Caco-2 (cell line): ENCODE results near the gene MAPT. TPM values are rescaled to one million over a fixed set of nuclear protein-coding genes. Genes with fewer than 3 reads are reported as not detected.

Source experiments
- BruUV-seq: library from RNA; stranded (reverse); fragments of 400-500 nt; replicated peaks from 2 replicates; lab custom pipeline; 2021; lab: Mats Ljungman, UMichigan
- CTCF ChIA-PET: fragments of 300-600 bp; sonication (Branson Sonifier 250); formaldehyde crosslinking; loops from one replicate; lab custom pipeline; 2022; ENCODE audit warnings: antibody characterized with exemption; lab: Charles Lee
- POLR2A ChIA-PET: fragments of 300-600 bp; sonication (Branson Sonifier 250); formaldehyde crosslinking; loops from one replicate; lab custom pipeline; 2022; ENCODE audit warnings: antibody characterized with exemption; lab: Charles Lee
- DNase-seq, 2 experiments: peaks; one replicate each; pipeline versions ENCODE4 v3.0.0 to v3.0.0-alpha.2; 2020 to 2022
- H3K27me3 ChIP-seq: replicated peaks from 2 replicates; pipeline ENCODE4 v1.6.0; 2011; ENCODE audit warnings: low read length; ENCODE audit not compliant: control insufficient read depth, insufficient read depth
- H3K36me3 ChIP-seq: 2 replicates; pipeline ENCODE4 v1.5.1; 2011; ENCODE audit warnings: low read length; ENCODE audit not compliant: control insufficient read depth, insufficient read depth
- H3K4me1 ChIP-seq: fragments of 250-450 bp; sonication (Bioruptor Pico); 2 replicates; pipeline ENCODE4 v1.5.1; 2020; ENCODE audit warnings: mild to moderate bottlenecking
- H3K4me3 ChIP-seq: 2 replicates; pipeline ENCODE4 v1.5.1; 2011; ENCODE audit warnings: low read depth, mild to moderate bottlenecking, control low read depth, low read length
- H3K9me3 ChIP-seq: fragments of 250-450 bp; sonication (Bioruptor Pico); 2 replicates; pipeline ENCODE4 v1.5.1; 2020; ENCODE audit warnings: mild to moderate bottlenecking, moderate library complexity
- H3K27ac Mint-ChIP-seq: one replicate; pipeline ENCODE4 v1.8.0; 2022; ENCODE audit warnings: mixed read lengths; ENCODE audit not compliant: unreplicated experiment
- H3K27me3 Mint-ChIP-seq: one replicate; pipeline ENCODE4 v1.8.0; 2022; ENCODE audit warnings: mixed read lengths; ENCODE audit not compliant: insufficient read depth, unreplicated experiment
- H3K36me3 Mint-ChIP-seq: one replicate; pipeline ENCODE4 v1.8.0; 2022; ENCODE audit warnings: mild to moderate bottlenecking, mixed read lengths; ENCODE audit not compliant: insufficient read depth, unreplicated experiment
- H3K4me1 Mint-ChIP-seq: one replicate; pipeline ENCODE4 v1.8.0; 2022; ENCODE audit warnings: low read depth, mixed read lengths; ENCODE audit not compliant: unreplicated experiment
- H3K4me3 Mint-ChIP-seq: one replicate; pipeline ENCODE4 v1.8.0; 2022; ENCODE audit warnings: mild to moderate bottlenecking, moderate library complexity, mixed read lengths; ENCODE audit not compliant: unreplicated experiment
- H3K9me3 Mint-ChIP-seq: one replicate; pipeline ENCODE4 v1.8.0; 2022; ENCODE audit warnings: mixed read lengths; ENCODE audit not compliant: unreplicated experiment
- intact Hi-C: fragments of 100-400 bp; cut with micrococcal nuclease; formaldehyde crosslinking; loops from one replicate; pipeline ENCODE4 v1.10.0; 2022; ENCODE audit not compliant: unreplicated experiment
- total RNA-seq: library from RNA; stranded (reverse); gene quantifications from 2 replicates; pipeline ENCODE4 v1.2.3, GENCODE V29; 2022
- TF ChIP-seq, protein P1 (sequence below), 2 experiments: fragments of 200-600 bp in 1 of 2; IDR thresholded peaks; 1 replicate in 1 of 2; 2 replicates in 1 of 2; pipeline versions ENCODE4 v1.5.1 to v1.8.0; 2011 to 2022; ENCODE audit warnings: antibody characterized with exemption in 1 of 2, control low read depth in 1 of 2, inconsistent platforms in 1 of 2, low read depth in 1 of 2, low read length in 1 of 2, mild to moderate bottlenecking in 1 of 2, moderate library complexity in 1 of 2; ENCODE audit not compliant: insufficient read depth in 1 of 2, severe bottlenecking in 1 of 2, unreplicated experiment in 1 of 2

MAPT gene
- total RNA-seq, 1 experiment from 2014 or later: 0.95 TPM

- Histone ChIP-seq H3K36me3 (no peaks in the 10 kb centered on the region), H3K27me3 (no peaks in the 10 kb centered on the region), H3K4me3 (no peak overlapping the region), H3K9me3 (no peaks in the 10 kb centered on the region), H3K4me1 (no peaks in the 10 kb centered on the region)
- intact Hi-C loops: no loop called here
- BruUV-seq: no TSS peak
- H3K4me3 Mint-ChIP-seq: no peak overlapping the region
- TF ChIP-seq, protein P1, sequence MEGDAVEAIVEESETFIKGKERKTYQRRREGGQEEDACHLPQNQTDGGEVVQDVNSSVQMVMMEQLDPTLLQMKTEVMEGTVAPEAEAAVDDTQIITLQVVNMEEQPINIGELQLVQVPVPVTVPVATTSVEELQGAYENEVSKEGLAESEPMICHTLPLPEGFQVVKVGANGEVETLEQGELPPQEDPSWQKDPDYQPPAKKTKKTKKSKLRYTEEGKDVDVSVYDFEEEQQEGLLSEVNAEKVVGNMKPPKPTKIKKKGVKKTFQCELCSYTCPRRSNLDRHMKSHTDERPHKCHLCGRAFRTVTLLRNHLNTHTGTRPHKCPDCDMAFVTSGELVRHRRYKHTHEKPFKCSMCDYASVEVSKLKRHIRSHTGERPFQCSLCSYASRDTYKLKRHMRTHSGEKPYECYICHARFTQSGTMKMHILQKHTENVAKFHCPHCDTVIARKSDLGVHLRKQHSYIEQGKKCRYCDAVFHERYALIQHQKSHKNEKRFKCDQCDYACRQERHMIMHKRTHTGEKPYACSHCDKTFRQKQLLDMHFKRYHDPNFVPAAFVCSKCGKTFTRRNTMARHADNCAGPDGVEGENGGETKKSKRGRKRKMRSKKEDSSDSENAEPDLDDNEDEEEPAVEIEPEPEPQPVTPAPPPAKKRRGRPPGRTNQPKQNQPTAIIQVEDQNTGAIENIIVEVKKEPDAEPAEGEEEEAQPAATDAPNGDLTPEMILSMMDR (IDR thresholded peaks at IDR 0.05; ENCODE audit: insufficient read depth in 1 of 2, low read depth in 1 of 2, low read length in 1 of 2, severe bottlenecking in 1 of 2, unreplicated experiment in 1 of 2): no peak
- ChIA-PET CTCF (no interaction called here), POLR2A (no interaction called here)
- H3K9me3 Mint-ChIP-seq: no peaks in the 10 kb centered on the region
- no peaks in the 10 kb centered on the region for H3K27me3 Mint-ChIP-seq
- H3K4me1 Mint-ChIP-seq: no peaks in the 10 kb centered on the region
- H3K27ac Mint-ChIP-seq: no peak overlapping the region
- H3K36me3 Mint-ChIP-seq: no peaks in the 10 kb centered on the region
- DNase-seq: no peak
Observed at GRCh38 chr17:46011711-46012505, 117.6 kb downstream of the MAPT start.

DNA sequence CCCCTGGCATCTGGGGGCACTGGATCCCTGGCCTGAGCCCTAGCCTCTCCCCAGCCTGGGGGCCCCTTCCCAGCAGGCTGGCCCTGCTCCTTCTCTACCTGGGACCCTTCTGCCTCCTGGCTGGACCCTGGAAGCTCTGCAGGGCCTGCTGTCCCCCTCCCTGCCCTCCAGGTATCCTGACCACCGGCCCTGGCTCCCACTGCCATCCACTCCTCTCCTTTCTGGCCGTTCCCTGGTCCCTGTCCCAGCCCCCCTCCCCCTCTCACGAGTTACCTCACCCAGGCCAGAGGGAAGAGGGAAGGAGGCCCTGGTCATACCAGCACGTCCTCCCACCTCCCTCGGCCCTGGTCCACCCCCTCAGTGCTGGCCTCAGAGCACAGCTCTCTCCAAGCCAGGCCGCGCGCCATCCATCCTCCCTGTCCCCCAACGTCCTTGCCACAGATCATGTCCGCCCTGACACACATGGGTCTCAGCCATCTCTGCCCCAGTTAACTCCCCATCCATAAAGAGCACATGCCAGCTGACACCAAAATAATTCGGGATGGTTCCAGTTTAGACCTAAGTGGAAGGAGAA, 118.2 kb downstream of the MAPT start:
- no peak overlapping the region for H3K4me3 ChIP-seq
- no peaks in the 10 kb centered on the region for H3K36me3 Mint-ChIP-seq
- H3K27me3 Mint-ChIP-seq: no peaks in the 10 kb centered on the region
- no peak for DNase-seq
- POLR2A ChIA-PET: no interaction called here
- TF ChIP-seq, protein P1 (IDR thresholded peaks at IDR 0.05; ENCODE audit: insufficient read depth in 1 of 2, low read depth in 1 of 2, low read length in 1 of 2, severe bottlenecking in 1 of 2, unreplicated experiment in 1 of 2): no peak
- H3K36me3 ChIP-seq: no peaks in the 10 kb centered on the region
- no peaks in the 10 kb centered on the region for H3K9me3 ChIP-seq
- H3K4me1 ChIP-seq: no peaks in the 10 kb centered on the region
- no peaks in the 10 kb centered on the region for H3K9me3 Mint-ChIP-seq
- H3K4me3 Mint-ChIP-seq: no peak overlapping the region
- CTCF ChIA-PET: no interaction called here
- H3K4me1 Mint-ChIP-seq: no peaks in the 10 kb centered on the region
- no peak overlapping the region for H3K27ac Mint-ChIP-seq
- intact Hi-C loops: no loop called here
- H3K27me3 ChIP-seq: no peaks in the 10 kb centered on the region
- no TSS peak for BruUV-seq

- H3K27me3 Mint-ChIP-seq: no peaks in the 10 kb centered on the region
- no peak overlapping the region for H3K4me3 Mint-ChIP-seq
- POLR2A ChIA-PET: interaction anchor here (0.5 kb wide), 1 partner anchor 64 kb away, joined by 3 read pairs; no protein-coding TSS in a partner anchor
- Histone ChIP-seq H3K27me3 (no peaks in the 10 kb centered on the region), H3K4me1 (no peaks in the 10 kb centered on the region), H3K4me3 (no peak overlapping the region), H3K9me3 (no peaks in the 10 kb centered on the region), H3K36me3 (no peaks in the 10 kb centered on the region)
- no peaks in the 10 kb centered on the region for H3K9me3 Mint-ChIP-seq
- no peaks in the 10 kb centered on the region for H3K4me1 Mint-ChIP-seq
- CTCF ChIA-PET: no interaction called here
- TF ChIP-seq, protein P1 (IDR thresholded peaks at IDR 0.05; ENCODE audit: insufficient read depth in 1 of 2, low read depth in 1 of 2, low read length in 1 of 2, severe bottlenecking in 1 of 2, unreplicated experiment in 1 of 2): no peak
- intact Hi-C loops: no loop called here
- BruUV-seq: no TSS peak
- no peaks in the 10 kb centered on the region for H3K36me3 Mint-ChIP-seq
- no peak for DNase-seq
- no peak overlapping the region for H3K27ac Mint-ChIP-seq
Observed at GRCh38 chr17:46013127-46013501, 118.8 kb downstream of the MAPT start.
